ENCODE measurements around the gene ZNF621.

ZNF621 gene

DNA sequence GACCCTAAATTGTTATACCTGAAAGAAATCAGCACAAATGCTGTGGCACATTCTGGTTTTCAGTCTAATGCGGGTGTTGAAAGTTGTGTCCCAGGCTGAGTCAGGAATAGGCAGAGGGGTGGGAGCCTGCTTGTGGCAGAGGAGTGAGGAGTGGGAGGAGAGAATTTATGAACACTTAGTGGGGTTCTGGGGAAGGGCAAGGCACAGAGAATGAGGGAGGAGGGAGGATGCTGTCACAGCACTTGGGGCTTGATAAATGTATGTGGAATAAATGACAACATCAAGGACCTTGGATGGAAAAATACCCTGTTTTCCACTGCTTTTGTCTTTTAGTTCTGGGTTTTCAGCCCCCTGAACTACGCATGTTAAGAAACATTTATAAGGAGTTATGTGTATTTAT is 49.3 kb downstream of the ZNF621 start:
- H3K4me3 Mint-ChIP-seq: no peak overlapping the region

DNA sequence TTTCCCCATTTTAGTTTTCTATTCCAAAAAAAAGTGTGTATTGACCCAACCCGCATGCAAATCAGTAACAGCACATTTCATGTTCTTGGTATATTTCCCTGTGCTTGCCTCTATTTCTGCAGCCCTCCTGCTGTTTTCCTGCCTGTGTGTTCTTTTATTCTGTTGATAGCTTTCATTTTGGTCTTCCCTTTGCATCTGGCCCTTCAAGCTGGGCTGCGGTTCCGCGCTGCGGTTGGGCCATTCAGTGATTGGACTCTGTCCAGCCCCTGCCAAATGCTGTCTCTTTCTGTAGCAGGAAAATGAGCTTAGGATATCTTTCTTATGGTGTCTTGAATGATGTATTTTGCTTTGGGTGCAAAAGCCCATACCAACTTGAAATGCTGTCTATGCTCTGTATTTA is 49.9 kb downstream of the ZNF621 start:
- no peak for DNase-seq
- peaks cover 10% of the 10 kb centered on the region for H3K27me3 Mint-ChIP-seq (ENCODE audit: low read depth, poor library complexity)
- peaks cover 11% of the 10 kb centered on the region for H3K4me1 Mint-ChIP-seq
- TF ChIP-seq, protein P1, sequence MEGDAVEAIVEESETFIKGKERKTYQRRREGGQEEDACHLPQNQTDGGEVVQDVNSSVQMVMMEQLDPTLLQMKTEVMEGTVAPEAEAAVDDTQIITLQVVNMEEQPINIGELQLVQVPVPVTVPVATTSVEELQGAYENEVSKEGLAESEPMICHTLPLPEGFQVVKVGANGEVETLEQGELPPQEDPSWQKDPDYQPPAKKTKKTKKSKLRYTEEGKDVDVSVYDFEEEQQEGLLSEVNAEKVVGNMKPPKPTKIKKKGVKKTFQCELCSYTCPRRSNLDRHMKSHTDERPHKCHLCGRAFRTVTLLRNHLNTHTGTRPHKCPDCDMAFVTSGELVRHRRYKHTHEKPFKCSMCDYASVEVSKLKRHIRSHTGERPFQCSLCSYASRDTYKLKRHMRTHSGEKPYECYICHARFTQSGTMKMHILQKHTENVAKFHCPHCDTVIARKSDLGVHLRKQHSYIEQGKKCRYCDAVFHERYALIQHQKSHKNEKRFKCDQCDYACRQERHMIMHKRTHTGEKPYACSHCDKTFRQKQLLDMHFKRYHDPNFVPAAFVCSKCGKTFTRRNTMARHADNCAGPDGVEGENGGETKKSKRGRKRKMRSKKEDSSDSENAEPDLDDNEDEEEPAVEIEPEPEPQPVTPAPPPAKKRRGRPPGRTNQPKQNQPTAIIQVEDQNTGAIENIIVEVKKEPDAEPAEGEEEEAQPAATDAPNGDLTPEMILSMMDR (IDR thresholded peaks at IDR 0.05): no peak
- H3K36me3 Mint-ChIP-seq (ENCODE audit: low read depth): no peaks in the 10 kb centered on the region
- peak overlapping the region; percentile 93 for H3K27ac Mint-ChIP-seq
- no peak overlapping the region for H3K4me3 Mint-ChIP-seq
- no peaks in the 10 kb centered on the region for H3K9me3 Mint-ChIP-seq

More for the DNA sequence above, 49.3 kb downstream of the ZNF621 start:
- no peak for DNase-seq
- peaks cover 11% of the 10 kb centered on the region for H3K4me1 Mint-ChIP-seq
- peaks cover 10% of the 10 kb centered on the region for H3K27me3 Mint-ChIP-seq (ENCODE audit: low read depth, poor library complexity)
- no peaks in the 10 kb centered on the region for H3K9me3 Mint-ChIP-seq
- H3K36me3 Mint-ChIP-seq (ENCODE audit: low read depth): no peaks in the 10 kb centered on the region
- H3K27ac Mint-ChIP-seq: no peak overlapping the region
- TF ChIP-seq, protein P1 (IDR thresholded peaks at IDR 0.05): no peak

DNA sequence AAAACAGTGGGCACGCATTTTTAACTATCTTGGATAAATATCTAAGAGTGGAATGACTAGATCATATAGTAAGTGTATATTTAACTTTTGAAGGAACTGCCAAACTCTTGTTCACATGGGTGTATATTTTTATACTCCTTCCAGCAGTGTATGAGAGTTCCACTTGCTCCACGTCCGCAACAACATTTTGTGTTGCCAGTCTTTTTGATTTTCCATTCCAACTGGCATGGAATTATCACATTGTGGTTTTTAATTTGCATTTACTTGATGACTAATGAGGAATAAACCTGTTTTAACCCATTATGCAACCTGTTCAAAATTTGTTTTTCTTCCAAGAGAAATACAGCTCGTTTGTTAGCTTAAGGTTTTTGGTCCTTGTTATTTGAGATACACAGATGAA is 51.6 kb downstream of the ZNF621 start:
- TF ChIP-seq, protein P1 (IDR thresholded peaks at IDR 0.05): no peak
- Mint-ChIP-seq H3K36me3 (ENCODE audit: low read depth) (no peaks in the 10 kb centered on the region), H3K27ac (no peak overlapping the region), H3K27me3 (ENCODE audit: low read depth, poor library complexity) (peaks cover 10% of the 10 kb centered on the region), H3K4me3 (no peak overlapping the region), H3K4me1 (peaks cover 11% of the 10 kb centered on the region), H3K9me3 (no peaks in the 10 kb centered on the region)
- no peak for DNase-seq

DNA sequence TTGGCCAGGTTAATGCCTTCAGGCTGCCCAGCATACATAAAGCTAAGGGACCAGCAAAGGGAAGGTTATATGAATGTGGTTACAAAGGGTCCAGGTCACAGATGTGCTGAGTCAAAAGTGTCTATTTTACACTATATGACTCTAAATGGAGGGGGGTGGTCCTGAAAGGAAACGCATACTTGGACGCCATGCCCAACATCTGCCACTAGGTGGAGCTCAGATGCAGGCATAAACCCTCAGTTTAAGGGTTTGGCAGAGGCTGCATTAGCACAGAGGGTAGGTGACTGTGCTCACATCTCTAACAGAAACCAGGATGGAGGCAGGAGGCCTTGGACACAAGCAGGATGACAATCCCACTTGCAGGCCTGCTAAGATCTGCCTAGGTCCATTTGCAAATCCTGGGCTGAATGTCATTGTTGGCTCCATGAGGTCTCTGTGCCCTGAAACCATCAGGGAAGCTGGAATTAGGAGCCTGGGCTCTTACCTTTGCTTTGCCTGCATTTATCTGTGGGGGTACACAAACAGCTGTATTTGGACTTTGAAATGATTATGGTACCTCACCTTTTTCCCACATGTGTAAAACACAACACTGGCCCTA is 55.8 kb downstream of the ZNF621 start:
- Mint-ChIP-seq H3K9me3 (no peaks in the 10 kb centered on the region), H3K4me3 (no peak overlapping the region), H3K27me3 (ENCODE audit: low read depth, poor library complexity) (peaks cover 9% of the 10 kb centered on the region), H3K27ac (no peak overlapping the region), H3K36me3 (ENCODE audit: low read depth) (no peaks in the 10 kb centered on the region), H3K4me1 (peaks cover 38% of the 10 kb centered on the region)
- TF ChIP-seq, protein P1 (IDR thresholded peaks at IDR 0.05): peak; percentile 95
- DNase-seq: peak; percentile 82

DNA sequence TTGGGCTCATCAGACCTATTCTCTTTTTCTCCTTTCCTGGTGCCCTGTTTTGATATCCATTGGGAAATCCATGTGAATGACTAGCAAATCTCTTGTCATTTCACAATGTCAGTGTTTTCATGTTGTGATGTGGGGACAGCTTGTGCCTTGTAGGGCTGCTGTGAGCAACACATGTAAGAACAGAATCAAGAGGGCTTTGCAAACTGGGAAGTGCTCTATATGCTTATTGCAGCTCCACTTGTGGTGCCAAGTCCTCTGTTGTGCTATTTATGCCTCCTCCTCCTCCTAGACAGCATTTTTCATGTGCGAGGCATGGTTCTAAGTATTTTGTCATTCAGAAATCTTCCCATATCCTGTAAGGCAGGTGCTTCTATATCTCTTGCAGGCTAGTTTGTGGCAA is 56.4 kb downstream of the ZNF621 start:
- TF ChIP-seq, protein P1 (IDR thresholded peaks at IDR 0.05): no peak
- H3K9me3 Mint-ChIP-seq: no peaks in the 10 kb centered on the region
- H3K27ac Mint-ChIP-seq: no peak overlapping the region
- peaks cover 44% of the 10 kb centered on the region for H3K4me1 Mint-ChIP-seq
- no peak overlapping the region for H3K4me3 Mint-ChIP-seq
- DNase-seq: no peak
- no peaks in the 10 kb centered on the region for H3K36me3 Mint-ChIP-seq (ENCODE audit: low read depth)
- peaks cover 12% of the 10 kb centered on the region for H3K27me3 Mint-ChIP-seq (ENCODE audit: low read depth, poor library complexity)

DNA sequence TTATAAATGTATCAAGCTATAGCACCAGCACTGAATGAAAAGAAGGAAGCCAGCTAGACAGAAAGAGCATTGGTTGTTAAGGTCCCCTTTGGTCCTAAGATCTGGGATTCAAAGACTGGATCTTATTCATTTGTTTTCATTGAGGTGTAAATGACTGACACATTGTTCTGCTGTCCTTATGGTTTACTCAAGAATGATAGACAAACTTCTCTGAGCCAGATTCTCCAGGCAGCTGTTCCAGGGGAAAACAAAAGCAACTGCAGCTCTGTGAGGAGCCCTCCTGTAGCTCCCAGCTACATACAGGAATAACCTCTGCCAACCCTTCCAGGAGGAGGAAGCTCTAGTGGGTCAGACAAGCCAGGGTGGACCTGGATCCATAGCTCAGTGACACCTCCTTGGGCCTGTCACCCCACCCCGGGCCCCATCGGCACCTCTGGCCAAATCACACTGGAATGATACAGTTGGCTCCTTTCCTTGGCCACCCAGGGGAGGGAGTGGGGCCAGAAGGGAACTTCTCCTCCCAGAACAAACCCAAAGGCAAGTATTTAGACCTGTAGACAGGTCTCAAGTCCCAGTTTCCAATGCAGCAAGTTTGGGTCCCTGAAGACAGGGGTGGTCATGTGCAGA is 57.8 kb downstream of the ZNF621 start:
- peaks cover 14% of the 10 kb centered on the region for H3K27me3 Mint-ChIP-seq (ENCODE audit: low read depth, poor library complexity)
- H3K4me3 Mint-ChIP-seq: no peak overlapping the region
- TF ChIP-seq, protein P1 (IDR thresholded peaks at IDR 0.05): no peak
- peaks cover 47% of the 10 kb centered on the region for H3K4me1 Mint-ChIP-seq
- H3K9me3 Mint-ChIP-seq: no peaks in the 10 kb centered on the region
- no peak for DNase-seq
- no peaks in the 10 kb centered on the region for H3K36me3 Mint-ChIP-seq (ENCODE audit: low read depth)
- H3K27ac Mint-ChIP-seq: no peak overlapping the region

Data from nephron progenitor cell (in vitro differentiated cells).